ENCODE data around the gene ID2.

The ID2 gene

GRCh38 chr2:8650256-8650655, 31.6 kb upstream of the ID2 start:
- peaks cover 7% of the 10 kb centered on the region for H3K9me3 Mint-ChIP-seq
- H3K27ac Mint-ChIP-seq, result no peak overlapping the region
- H3K4me3 Mint-ChIP-seq, result no peak overlapping the region
- peaks cover 5% of the 10 kb centered on the region for H3K36me3 Mint-ChIP-seq (ENCODE audit: low read depth)
- peaks cover 55% of the 10 kb centered on the region for H3K4me1 Mint-ChIP-seq
- no peak for DNase-seq
- H3K27me3 Mint-ChIP-seq (ENCODE audit: low read depth, poor library complexity), result peaks cover 7% of the 10 kb centered on the region
- TF ChIP-seq, protein P1, sequence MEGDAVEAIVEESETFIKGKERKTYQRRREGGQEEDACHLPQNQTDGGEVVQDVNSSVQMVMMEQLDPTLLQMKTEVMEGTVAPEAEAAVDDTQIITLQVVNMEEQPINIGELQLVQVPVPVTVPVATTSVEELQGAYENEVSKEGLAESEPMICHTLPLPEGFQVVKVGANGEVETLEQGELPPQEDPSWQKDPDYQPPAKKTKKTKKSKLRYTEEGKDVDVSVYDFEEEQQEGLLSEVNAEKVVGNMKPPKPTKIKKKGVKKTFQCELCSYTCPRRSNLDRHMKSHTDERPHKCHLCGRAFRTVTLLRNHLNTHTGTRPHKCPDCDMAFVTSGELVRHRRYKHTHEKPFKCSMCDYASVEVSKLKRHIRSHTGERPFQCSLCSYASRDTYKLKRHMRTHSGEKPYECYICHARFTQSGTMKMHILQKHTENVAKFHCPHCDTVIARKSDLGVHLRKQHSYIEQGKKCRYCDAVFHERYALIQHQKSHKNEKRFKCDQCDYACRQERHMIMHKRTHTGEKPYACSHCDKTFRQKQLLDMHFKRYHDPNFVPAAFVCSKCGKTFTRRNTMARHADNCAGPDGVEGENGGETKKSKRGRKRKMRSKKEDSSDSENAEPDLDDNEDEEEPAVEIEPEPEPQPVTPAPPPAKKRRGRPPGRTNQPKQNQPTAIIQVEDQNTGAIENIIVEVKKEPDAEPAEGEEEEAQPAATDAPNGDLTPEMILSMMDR (IDR thresholded peaks at IDR 0.05), result no peak

GRCh38 chr2:8652774-8653426, 29.0 kb upstream of the ID2 start:
- H3K27me3 Mint-ChIP-seq (ENCODE audit: low read depth, poor library complexity), result peaks cover 8% of the 10 kb centered on the region
- H3K27ac Mint-ChIP-seq, result peak overlapping the region; percentile 95
- DNase-seq, result no peak
- peak overlapping the region; percentile 25 for H3K4me3 Mint-ChIP-seq
- TF ChIP-seq, protein P1 (IDR thresholded peaks at IDR 0.05), result no peak
- peaks cover 76% of the 10 kb centered on the region for H3K4me1 Mint-ChIP-seq
- peaks cover 4% of the 10 kb centered on the region for H3K9me3 Mint-ChIP-seq
- H3K36me3 Mint-ChIP-seq (ENCODE audit: low read depth), result no peaks in the 10 kb centered on the region

- Mint-ChIP-seq H3K9me3 (peaks cover 4% of the 10 kb centered on the region), H3K36me3 (ENCODE audit: low read depth) (no peaks in the 10 kb centered on the region), H3K27me3 (ENCODE audit: low read depth, poor library complexity) (peaks cover 9% of the 10 kb centered on the region), H3K27ac (peak overlapping the region; percentile 95), H3K4me1 (peaks cover 70% of the 10 kb centered on the region), H3K4me3 (peak overlapping the region; percentile 25)
- TF ChIP-seq, protein P1 (IDR thresholded peaks at IDR 0.05), result no peak
- DNase-seq, result no peak
Observed at GRCh38 chr2:8653485-8653884, 28.4 kb upstream of the ID2 start.

- no peak for DNase-seq
- peaks cover 9% of the 10 kb centered on the region for H3K27me3 Mint-ChIP-seq (ENCODE audit: low read depth, poor library complexity)
- H3K36me3 Mint-ChIP-seq (ENCODE audit: low read depth), result no peaks in the 10 kb centered on the region
- peaks cover 4% of the 10 kb centered on the region for H3K9me3 Mint-ChIP-seq
- TF ChIP-seq, protein P1 (IDR thresholded peaks at IDR 0.05), result no peak
- H3K4me3 Mint-ChIP-seq, result peak overlapping the region; percentile 28
- peaks cover 65% of the 10 kb centered on the region for H3K4me1 Mint-ChIP-seq
- peak overlapping the region; percentile 95 for H3K27ac Mint-ChIP-seq
Observed at GRCh38 chr2:8654041-8654440, 27.8 kb upstream of the ID2 start.

DNA sequence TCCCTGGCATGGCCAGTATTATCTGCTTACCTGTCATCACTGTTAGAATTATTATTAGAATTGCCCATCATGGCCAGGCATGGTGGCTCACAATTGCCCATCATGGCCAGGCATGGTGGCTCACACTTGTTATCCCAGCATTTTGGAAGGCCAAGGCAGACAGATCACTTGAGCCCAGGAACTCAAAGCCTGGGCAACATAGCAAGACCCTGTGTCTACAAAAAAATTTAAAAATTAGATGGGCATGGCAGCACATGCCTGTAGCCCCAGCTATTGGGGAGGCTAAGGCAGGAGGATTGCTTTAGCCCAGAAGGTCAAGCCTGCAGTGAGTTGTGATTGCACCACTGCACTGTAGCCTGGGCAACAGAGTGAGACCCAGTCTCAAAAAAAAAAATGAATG, 27.4 kb upstream of the ID2 start:
- H3K9me3 Mint-ChIP-seq, result peaks cover 4% of the 10 kb centered on the region
- H3K27me3 Mint-ChIP-seq (ENCODE audit: low read depth, poor library complexity), result peaks cover 9% of the 10 kb centered on the region
- no peaks in the 10 kb centered on the region for H3K36me3 Mint-ChIP-seq (ENCODE audit: low read depth)
- DNase-seq, result no peak
- peaks cover 68% of the 10 kb centered on the region for H3K4me1 Mint-ChIP-seq
- H3K27ac Mint-ChIP-seq, result peak overlapping the region; percentile 95
- H3K4me3 Mint-ChIP-seq, result no peak overlapping the region
- TF ChIP-seq, protein P1 (IDR thresholded peaks at IDR 0.05), result no peak

DNA sequence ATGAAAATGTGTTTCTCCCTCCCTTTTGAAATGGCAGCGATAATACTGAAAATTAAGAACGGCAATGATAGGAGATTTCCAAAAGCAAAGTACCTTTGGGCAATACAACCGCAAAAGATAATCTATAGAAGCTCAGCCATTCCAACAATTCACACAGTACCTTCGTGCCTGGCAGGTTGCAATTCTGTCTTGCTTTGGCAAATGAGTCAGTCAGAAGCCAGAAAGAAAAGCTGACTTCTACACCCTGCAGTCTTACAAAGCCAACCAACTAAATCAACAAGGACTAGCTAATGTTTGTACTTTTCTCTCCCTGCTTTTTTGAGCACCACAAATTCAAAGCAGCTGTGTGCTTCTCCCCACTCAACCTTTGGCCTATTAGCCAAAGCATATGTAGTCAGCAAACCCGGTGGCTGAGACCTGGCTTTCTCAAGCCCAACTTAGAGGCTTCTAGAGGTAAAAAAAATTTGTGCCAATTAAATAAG, 25.7 kb upstream of the ID2 start:
- H3K4me3 Mint-ChIP-seq, result no peak overlapping the region
- no peak overlapping the region for H3K27ac Mint-ChIP-seq

More for the DNA sequence above, 25.7 kb upstream of the ID2 start:
- H3K27me3 Mint-ChIP-seq (ENCODE audit: low read depth, poor library complexity), result peaks cover 9% of the 10 kb centered on the region
- TF ChIP-seq, protein P1 (IDR thresholded peaks at IDR 0.05), result no peak
- DNase-seq, result no peak
- peaks cover 76% of the 10 kb centered on the region for H3K4me1 Mint-ChIP-seq
- no peaks in the 10 kb centered on the region for H3K36me3 Mint-ChIP-seq (ENCODE audit: low read depth)
- H3K9me3 Mint-ChIP-seq, result peaks cover 4% of the 10 kb centered on the region
